A673 (cell line): Measurements from ENCODE around the gene TMEM273. TPM values are rescaled to one million over a fixed set of nuclear protein-coding genes. Genes with fewer than 3 reads are reported as not detected.

Source experiments
- Bru-seq: library from RNA; stranded (reverse); fragments of 400-500 nt; gene quantifications from one replicate; lab custom pipeline; 2021; lab: Mats Ljungman, UMichigan
- BruChase-seq, 2 experiments: library from RNA; stranded (reverse); fragments of 400-500 nt; gene quantifications; one replicate each; lab custom pipeline; 2021; lab: Mats Ljungman, UMichigan
- BruUV-seq: library from RNA; stranded (reverse); fragments of 400-500 nt; replicated peaks from 2 replicates; lab custom pipeline; 2021; lab: Mats Ljungman, UMichigan
- CTCF ChIA-PET: fragments of 300-600 bp; sonication (Branson Sonifier 250); formaldehyde crosslinking; loops from one replicate; lab custom pipeline; 2022; ENCODE audit warnings: antibody characterized with exemption; lab: Charles Lee
- POLR2A ChIA-PET: fragments of 300-600 bp; sonication (Branson Sonifier 250); formaldehyde crosslinking; loops from one replicate; lab custom pipeline; 2022; ENCODE audit warnings: antibody characterized with exemption; ENCODE audit not compliant: low non-redundant PET; lab: Charles Lee
- DNase-seq: peaks from one replicate; pipeline ENCODE4 v3.0.0-alpha.2; 2015; ENCODE audit warnings: low spot score
- H3K27ac ChIP-seq: fragments of 200-600 bp; sonication (generic); 2 replicates; pipeline ENCODE4 v1.5.1; 2016; ENCODE audit warnings: mixed run types, low read depth, mild to moderate bottlenecking, mixed read lengths, antibody characterized with exemption, low read length; ENCODE audit not compliant: poor library complexity, severe bottlenecking
- H3K27me3 ChIP-seq: fragments of 200-600 bp; sonication (generic); replicated peaks from 2 replicates; pipeline ENCODE4 v1.6.1; 2017; ENCODE audit warnings: mixed run types, low read depth, mild to moderate bottlenecking, mixed read lengths, antibody characterized with exemption, low read length; ENCODE audit not compliant: insufficient read depth, poor library complexity
- H3K36me3 ChIP-seq: fragments of 200-600 bp; sonication (generic); 2 replicates; pipeline ENCODE4 v1.6.1; 2016; ENCODE audit warnings: mixed run types, mild to moderate bottlenecking, mixed read lengths, antibody characterized with exemption, low read length; ENCODE audit not compliant: insufficient read depth, poor library complexity, severe bottlenecking
- H3K4me1 ChIP-seq: fragments of 200-600 bp; sonication (generic); 2 replicates; pipeline ENCODE4 v1.6.1; 2017; ENCODE audit warnings: mixed run types, mild to moderate bottlenecking, mixed read lengths, antibody characterized with exemption, low read length; ENCODE audit not compliant: insufficient read depth, poor library complexity, severe bottlenecking
- H3K4me3 ChIP-seq: fragments of 200-600 bp; sonication (generic); 2 replicates; pipeline ENCODE4 v1.5.1; 2016; ENCODE audit warnings: low read depth, mixed run types, mild to moderate bottlenecking, mixed read lengths, low read length; ENCODE audit not compliant: poor library complexity, severe bottlenecking
- H3K9me3 ChIP-seq: fragments of 200-600 bp; sonication (generic); 2 replicates; pipeline ENCODE4 v1.6.1; 2016; ENCODE audit warnings: mixed run types, low read depth, mild to moderate bottlenecking, mixed read lengths, antibody characterized with exemption, low read length; ENCODE audit not compliant: poor library complexity, severe bottlenecking
- CTCF ChIP-seq: fragments of 300-800, 200-600 bp; sonication (generic); conservative IDR thresholded peaks from 2 replicates; pipeline ENCODE4 v1.5.1; 2017; ENCODE audit warnings: low read depth, mild to moderate bottlenecking, antibody characterized with exemption, low read length, moderate library complexity, mixed read lengths
- EZH2 ChIP-seq: fragments of 200-600 bp; sonication (generic); IDR thresholded peaks from 2 replicates; pipeline ENCODE4 v1.6.1; 2017; ENCODE audit warnings: borderline replicate concordance, low read depth, mild to moderate bottlenecking, mixed read lengths, antibody characterized with exemption, low read length; ENCODE audit not compliant: poor library complexity, severe bottlenecking
- intact Hi-C: fragments of 100-400 bp; cut with micrococcal nuclease; formaldehyde crosslinking; loops from one replicate; pipeline ENCODE4 v1.10.0; 2022; ENCODE audit not compliant: unreplicated experiment
- long read RNA-seq: library from polyadenylated mRNA; stranded (forward); transcript quantifications from one replicate; pipeline ENCODE4 v2.0.0, GENCODE V29; 2022
- total RNA-seq: library from RNA; stranded (reverse); gene quantifications from 2 replicates; pipeline ENCODE4 v1.2.3, GENCODE V29; 2021

Gene TMEM273
- total RNA-seq (not detected in 2 replicates), Bru-seq, nascent RNA (not detected), BruChase-seq, experiment 1, labeled RNA remaining after a 2-hour chase (not detected), BruChase-seq, experiment 2, labeled RNA remaining after a 6-hour chase (not detected)
- long read RNA-seq, result 0 reads

GRCh38 chr10:49187950-49188761 lies at the start of gene TMEM273:
Gene TMEM273, minus strand, starts transcription at chr10:49188391. Its CDS starts 55 bp downstream, at chr10:49188336.
- intact Hi-C loops, result no loop called here
- H3K36me3 ChIP-seq, result no peaks in the 10 kb centered on the region
- DNase-seq, result no peak
- ChIA-PET POLR2A (no interaction called here), CTCF (no interaction called here)
- no peaks in the 10 kb centered on the region for H3K4me1 ChIP-seq
- TF ChIP-seq EZH2 (no peak), CTCF (no peak)
- H3K9me3 ChIP-seq, result no peaks in the 10 kb centered on the region
- no peak within 1 kb of the TSS for H3K4me3 ChIP-seq
- peaks cover 38% of the 10 kb centered on the region for H3K27me3 ChIP-seq
- H3K27ac ChIP-seq, result no peak within 1 kb of the TSS
- BruUV-seq, result no TSS peak

- BruUV-seq, result no TSS peak
- Histone ChIP-seq H3K9me3 (no peaks in the 10 kb centered on the region), H3K36me3 (no peaks in the 10 kb centered on the region), H3K27me3 (peaks cover 5% of the 10 kb centered on the region), H3K27ac (no peak overlapping the region), H3K4me1 (no peaks in the 10 kb centered on the region), H3K4me3 (no peak overlapping the region)
- intact Hi-C loops, result no loop called here
- CTCF ChIA-PET, result no interaction called here
- POLR2A ChIA-PET, result no interaction called here
- no peak for DNase-seq
- no peak for TF ChIP-seq EZH2
- TF ChIP-seq CTCF, result no peak
Measured at GRCh38 chr10:49237985-49238384, 49.8 kb upstream of the TMEM273 start.

- Histone ChIP-seq H3K9me3 (no peaks in the 10 kb centered on the region), H3K27me3 (no peaks in the 10 kb centered on the region), H3K27ac (no peak overlapping the region), H3K4me1 (no peaks in the 10 kb centered on the region), H3K36me3 (no peaks in the 10 kb centered on the region), H3K4me3 (no peak overlapping the region)
- no peak for DNase-seq
- ChIA-PET CTCF (no interaction called here), POLR2A (no interaction called here)
- intact Hi-C loops, result no loop called here
- no TSS peak for BruUV-seq
- TF ChIP-seq CTCF, result no peak
- TF ChIP-seq EZH2, result no peak
Measured at GRCh38 chr10:49235392-49235791, 47.2 kb upstream of the TMEM273 start.
